HCT116 (cell line): ENCODE results near the gene CCNB2. TPM values are rescaled to one million over a fixed set of nuclear protein-coding genes. Genes with fewer than 3 reads are reported as not detected.

Experiments
- ATAC-seq: fragments of 200-7000 bp; cut with Tn5 transposase; 2 replicates; pipeline ENCODE4 v1.9.1; 2020; ENCODE audit warnings: mild to moderate bottlenecking, moderate library complexity
- BruUV-seq: library from RNA; stranded (reverse); fragments of 400-500 nt; replicated peaks from 2 replicates; lab custom pipeline; 2021; lab: Mats Ljungman, UMichigan
- CTCF ChIA-PET: fragments of 300-600 bp; sonication (Branson Sonifier 250); formaldehyde crosslinking; loops from one replicate; lab custom pipeline; 2021; ENCODE audit warnings: antibody characterized with exemption; lab: Charles Lee
- POLR2A ChIA-PET: fragments of 300-600, 350-600 bp; sonication (Branson Sonifier 250); formaldehyde crosslinking; loops from one replicate; lab custom pipeline; 2021; ENCODE audit warnings: antibody characterized with exemption; lab: Charles Lee
- RAD21 ChIA-PET, 2 experiments: fragments of 300-600 bp; sonication (Branson Sonifier 250); formaldehyde crosslinking; loops; one replicate each; lab custom pipeline; 2023; ENCODE audit warnings: low total read pairs in 2 of 2; ENCODE audit not compliant: uncharacterized antibody in 2 of 2, unreplicated experiment in 2 of 2, low non-redundant PET in 1 of 2; lab: Charles Lee
- DNase-seq: peaks from one replicate; pipeline ENCODE4 v3.0.0-alpha.2; 2010; ENCODE audit warnings: low read depth, low spot score
- H2AFZ ChIP-seq: fragments of 200-600 bp; shearing (Covaris generic), sonication (generic); 2 replicates; pipeline ENCODE4 v1.6.1; 2017; ENCODE audit warnings: low read depth, mixed run types, mixed read lengths, antibody characterized with exemption, low read length; ENCODE audit not compliant: poor library complexity, severe bottlenecking
- H3K27ac ChIP-seq: 2 replicates; pipeline ENCODE4 v1.5.1; 2012; ENCODE audit warnings: low read depth, low read length
- H3K27me3 ChIP-seq: fragments of 200-600 bp; sonication (generic); 2 replicates; pipeline ENCODE4 v1.6.1; 2016; ENCODE audit warnings: mixed run types, low read length, mixed read lengths; ENCODE audit not compliant: insufficient read depth
- H3K36me3 ChIP-seq, 2 experiments: fragments of 200-500 bp in 1 of 2; fragments of 200-600 bp in 1 of 2; sonication (Bioruptor generic) in 1 of 2; sonication (generic) in 1 of 2; 2 replicates each; pipeline versions ENCODE4 v1.5.1 to v1.6.1; 2014 to 2016; ENCODE audit warnings: low read length in 2 of 2, inconsistent platforms in 1 of 2, mixed read lengths in 1 of 2, mixed run types in 1 of 2; ENCODE audit not compliant: insufficient read depth in 2 of 2, control insufficient read depth in 1 of 2
- H3K4me1 ChIP-seq, 2 experiments: fragments of 200-600 bp in 1 of 2; sonication (generic) in 1 of 2; 2 replicates each; pipeline versions ENCODE4 v1.5.1 to v1.6.1; 2012 to 2017; ENCODE audit warnings: low read length in 2 of 2, inconsistent platforms in 1 of 2, mild to moderate bottlenecking in 1 of 2, mixed read lengths in 1 of 2, mixed run types in 1 of 2, moderate library complexity in 1 of 2; ENCODE audit not compliant: insufficient read depth in 2 of 2, control insufficient read depth in 1 of 2
- H3K4me2 ChIP-seq: fragments of 200-600 bp; sonication (generic); 2 replicates; pipeline ENCODE4 v1.6.1; 2017; ENCODE audit warnings: mixed run types, low read length, mixed read lengths
- H3K4me3 ChIP-seq, 2 experiments: fragments of 200-600 bp in 1 of 2; sonication (generic) in 1 of 2; replicated peaks in 1 of 2; 2 replicates each; pipeline ENCODE4 v1.5.1; 2011 to 2016; ENCODE audit warnings: low read length in 2 of 2, control low read depth in 1 of 2, low read depth in 1 of 2, mild to moderate bottlenecking in 1 of 2, mixed read lengths in 1 of 2, mixed run types in 1 of 2
- H3K79me2 ChIP-seq: fragments of 200-600 bp; sonication (generic); 2 replicates; pipeline ENCODE4 v1.6.1; 2017; ENCODE audit warnings: mild to moderate bottlenecking, mixed run types, low read length, moderate library complexity, mixed read lengths; ENCODE audit not compliant: insufficient read depth
- H3K9ac ChIP-seq: fragments of 200-600 bp; sonication (generic); 2 replicates; pipeline ENCODE4 v1.6.1; 2016; ENCODE audit warnings: low read length, mixed read lengths
- H3K9me2 ChIP-seq: fragments of 200-600 bp; sonication (generic), shearing (Covaris generic); 2 replicates; pipeline ENCODE4 v1.6.1; 2017; ENCODE audit warnings: mixed run types, mild to moderate bottlenecking, moderate library complexity; ENCODE audit not compliant: insufficient read depth
- H3K9me3 ChIP-seq, 2 experiments: fragments of 200-500 bp in 1 of 2; fragments of 200-600 bp in 1 of 2; sonication (Bioruptor generic) in 1 of 2; sonication (generic) in 1 of 2; 2 replicates each; pipeline ENCODE4 v1.6.1; 2014 to 2017; ENCODE audit warnings: low read length in 2 of 2, mixed read lengths in 2 of 2, inconsistent platforms in 1 of 2, low read depth in 1 of 2, mild to moderate bottlenecking in 1 of 2, mixed run types in 1 of 2, moderate library complexity in 1 of 2; ENCODE audit not compliant: control insufficient read depth in 1 of 2, insufficient read depth in 1 of 2
- H4K20me1 ChIP-seq: fragments of 200-600 bp; sonication (generic), shearing (Covaris generic); 2 replicates; pipeline ENCODE4 v1.6.1; 2017; ENCODE audit warnings: mixed run types, mild to moderate bottlenecking, moderate library complexity; ENCODE audit not compliant: insufficient read depth
- ATF3 ChIP-seq: IDR thresholded peaks from 2 replicates; pipeline ENCODE4 v1.6.1; 2012
- CBX3 ChIP-seq: IDR thresholded peaks from 2 replicates; pipeline ENCODE4 v1.6.1; 2012; ENCODE audit warnings: low read depth
- CEBPB ChIP-seq: IDR thresholded peaks from 2 replicates; pipeline ENCODE4 v1.6.1; 2012; ENCODE audit warnings: low read depth
- CTCF ChIP-seq, 3 experiments: fragments of 200-600 bp in 1 of 3; sonication (generic) in 1 of 3; IDR thresholded peaks in 2 of 3; conservative IDR thresholded peaks in 1 of 3; 2 replicates each; pipeline ENCODE4 v1.5.1; 2012 to 2017; ENCODE audit warnings: low read depth in 2 of 3, low read length in 2 of 3, antibody characterized with exemption in 1 of 3, borderline replicate concordance in 1 of 3, control low read depth in 1 of 3, mild to moderate bottlenecking in 1 of 3, mixed read lengths in 1 of 3, mixed run types in 1 of 3, moderate library complexity in 1 of 3; ENCODE audit not compliant: insufficient read depth in 1 of 3
- ELF1 ChIP-seq: IDR thresholded peaks from 2 replicates; pipeline ENCODE4 v1.6.1; 2012; ENCODE audit warnings: low read depth, borderline replicate concordance
- EZH2 ChIP-seq: fragments of 200-600 bp; sonication (generic); IDR thresholded peaks from 2 replicates; pipeline ENCODE4 v1.6.1; 2017; ENCODE audit warnings: antibody characterized with exemption, mixed run types
- TCF7L2 ChIP-seq: IDR thresholded peaks from 2 replicates; pipeline ENCODE4 v1.7.0; 2011; ENCODE audit warnings: borderline replicate concordance, inconsistent platforms; ENCODE audit not compliant: insufficient read depth, insufficient read length; ENCODE audit errors: extremely low read depth
- ZFX ChIP-seq: fragments of 450-650 bp; IDR thresholded peaks from 2 replicates; pipeline ENCODE4 v1.6.1; 2017
- intact Hi-C: fragments of 100-400 bp; cut with micrococcal nuclease; formaldehyde crosslinking; loops from 2 replicates; pipeline ENCODE4 v1.10.0; 2022
- total RNA-seq: library from RNA; stranded (reverse); gene quantifications from one replicate; pipeline ENCODE4 v1.2.1, GENCODE V29; 2021; ENCODE audit not compliant: unreplicated experiment

The CCNB2 gene
- total RNA-seq, 1 experiment from 2014 or later = 88.7 TPM

- H3K9ac ChIP-seq = no peak overlapping the region
- ChIA-PET RAD21 (no interaction called here), POLR2A (no interaction called here), CTCF (interaction anchor here (1.2 kb wide), 1 partner anchor 362 kb away, joined by 6 read pairs; no protein-coding TSS in a partner anchor)
- peaks cover 20 to 32% of the 10 kb centered on the region in 2 experiments for H3K4me1 ChIP-seq
- no peak overlapping the region for H3K4me3 ChIP-seq
- H3K36me3 ChIP-seq = peaks cover 4% of the 10 kb centered on the region in 2 experiments; a peak in 1 of 4 replicates
- H2AFZ ChIP-seq = no peak overlapping the region
- no peak overlapping the region for H3K4me2 ChIP-seq
- H3K9me2 ChIP-seq = no peaks in the 10 kb centered on the region
- no peaks in the 10 kb centered on the region for H3K79me2 ChIP-seq
- ATAC-seq = no peak
- H4K20me1 ChIP-seq = no peaks in the 10 kb centered on the region
- no peaks in the 10 kb centered on the region for H3K27me3 ChIP-seq
- no peaks in the 10 kb centered on the region for H3K9me3 ChIP-seq
- H3K27ac ChIP-seq = no peak overlapping the region
- no peak for DNase-seq
- no TSS peak for BruUV-seq
- intact Hi-C loops = no loop called here
- TF ChIP-seq ELF1 (no peak), CBX3 (no peak), ATF3 (no peak), CTCF (IDR thresholded peaks at IDR 0.05 in 2 of 3, conservative IDR thresholded peaks at IDR 0.05 in 1 of 3; ENCODE audit: borderline replicate concordance in 1 of 3, insufficient read depth in 1 of 3, low read depth in 2 of 3, low read length in 2 of 3) (no peak), CEBPB (no peak), TCF7L2 (no peak), EZH2 (no peak), ZFX (no peak)
These were observed 61.8 kb downstream of the CCNB2 start for GRCh38 chr15:59166601-59167265.
